K562 (cell line): ENCODE results near the gene CARD8. TPM values are rescaled to one million over a fixed set of nuclear protein-coding genes. Genes with fewer than 3 reads are reported as not detected.
"Not testable (repeated sequence)": the region's sequence is repeated elsewhere in the genome, so short reads cannot be mapped to it uniquely, and the experiment has no call there.

Experiments
- ATAC-seq: fragments of 200-7000 bp; cut with Tn5 transposase; 3 replicates; pipeline ENCODE4 v1.9.1; 2020; ENCODE audit warnings: moderate library complexity
- BruUV-seq: library from RNA; stranded (reverse); fragments of 400-500 nt; replicated peaks from 2 replicates; lab custom pipeline; 2021; lab: Mats Ljungman, UMichigan
- CTCF ChIA-PET: fragments of 300-600 bp; formaldehyde crosslinking; extraction: SDS; loops from one replicate; lab custom pipeline; 2021; ENCODE audit warnings: low intra/inter-chr PET ratio; lab: Yijun Ruan, JAX
- POLR2A ChIA-PET: fragments of 300-600, 350-650 bp; sonication (Branson Sonifier 250); formaldehyde crosslinking; extraction: SDS; loops from one replicate; lab custom pipeline; 2021; ENCODE audit warnings: antibody characterized with exemption, inconsistent platforms; lab: Yijun Ruan, JAX
- DNase-seq, 4 experiments: peaks; one replicate each; pipeline versions ENCODE4 v3.0.0 to v3.0.0-alpha.2; 2011 to 2018; ENCODE audit warnings: low spot score in 3 of 4, mixed read lengths in 3 of 4; ENCODE audit errors: extremely low read depth in 1 of 4
- FAIRE-seq: peaks from 2 replicates; lab custom pipeline; 2011; peaks lifted over from hg19 to GRCh38; lab: Jason Lieb, UNC
- H2AFZ ChIP-seq: 2 replicates; pipeline ENCODE4 v1.6.0; 2011; ENCODE audit warnings: low read depth, low read length, control low read depth, inconsistent platforms
- H3K27ac ChIP-seq: fragments of 200-600 bp; 3 replicates; pipeline ENCODE4 v1.8.0; 2011; ENCODE audit warnings: low read depth, mild to moderate bottlenecking, control low read depth, inconsistent platforms, low read length, moderate library complexity, mixed read lengths; ENCODE audit errors: extremely low read depth
- H3K27me3 ChIP-seq, 2 experiments: fragments of 300-600 bp in 1 of 2; 2 replicates in 1 of 2; 3 replicates in 1 of 2; pipeline versions ENCODE4 v1.6.0 to v1.8.0; 2011; ENCODE audit warnings: inconsistent platforms in 2 of 2, low read length in 2 of 2, mild to moderate bottlenecking in 1 of 2, mixed read lengths in 1 of 2, moderate library complexity in 1 of 2; ENCODE audit not compliant: control insufficient read depth in 2 of 2, insufficient read depth in 2 of 2
- H3K36me3 ChIP-seq: fragments of 300-600 bp; 3 replicates; pipeline ENCODE4 v1.8.0; 2011; ENCODE audit warnings: mild to moderate bottlenecking, low read length, inconsistent platforms; ENCODE audit not compliant: control insufficient read depth, insufficient read depth
- H3K4me1 ChIP-seq, 2 experiments: fragments of 200-600 bp in 1 of 2; replicated peaks in 1 of 2; 2 replicates in 1 of 2; 3 replicates in 1 of 2; pipeline versions ENCODE4 v1.5.1 to v1.8.0; 2011; ENCODE audit warnings: inconsistent platforms in 2 of 2, low read length in 2 of 2, mild to moderate bottlenecking in 1 of 2, mixed read lengths in 1 of 2, moderate library complexity in 1 of 2; ENCODE audit not compliant: control insufficient read depth in 2 of 2, insufficient read depth in 2 of 2
- H3K4me2 ChIP-seq: 2 replicates; pipeline ENCODE4 v1.6.1; 2011; ENCODE audit warnings: low read length, control low read depth, inconsistent platforms, mixed read lengths; ENCODE audit not compliant: insufficient read depth
- H3K4me3 ChIP-seq: fragments of 200-600 bp; sonication (generic), shearing (Covaris generic); 2 replicates; pipeline ENCODE4 v1.5.1; 2016; ENCODE audit warnings: control low read depth, inconsistent platforms
- H3K79me2 ChIP-seq: fragments of 200-600 bp; 3 replicates; pipeline ENCODE4 v1.8.0; 2011; ENCODE audit warnings: low read length, inconsistent platforms; ENCODE audit not compliant: control insufficient read depth, insufficient read depth
- H3K9ac ChIP-seq, 2 experiments: 2 replicates each; pipeline versions ENCODE4 v1.6.0 to v1.6.1; 2011; ENCODE audit warnings: low read depth in 2 of 2, low read length in 2 of 2, control low read depth in 1 of 2, inconsistent platforms in 1 of 2, mild to moderate bottlenecking in 1 of 2, mixed read lengths in 1 of 2; ENCODE audit not compliant: insufficient read depth in 1 of 2
- H3K9me1 ChIP-seq: one replicate; pipeline ENCODE4 v1.6.0; 2011; ENCODE audit warnings: inconsistent platforms, mild to moderate bottlenecking, low read length, moderate library complexity; ENCODE audit not compliant: control insufficient read depth, insufficient read depth
- H3K9me3 ChIP-seq: replicated peaks from 2 replicates; pipeline ENCODE4 v1.5.1; 2011; ENCODE audit warnings: low read depth, low read length, inconsistent platforms; ENCODE audit not compliant: control insufficient read depth, insufficient read depth
- H4K20me1 ChIP-seq: replicated peaks from 2 replicates; pipeline ENCODE4 v1.6.1; 2011; ENCODE audit warnings: low read length, inconsistent platforms, mixed read lengths; ENCODE audit not compliant: control insufficient read depth, insufficient read depth
- CTBP1 ChIP-seq: fragments of 450-650 bp; IDR thresholded peaks from 2 replicates; pipeline ENCODE4 v1.6.1; 2016; ENCODE audit warnings: borderline replicate concordance
- KDM1A ChIP-seq, 2 experiments: fragments of 450-650 bp; IDR thresholded peaks; 2 replicates each; pipeline ENCODE4 v1.6.1; 2016; ENCODE audit warnings: mild to moderate bottlenecking in 2 of 2
- RAD21 ChIP-seq, 2 experiments: fragments of 250-450 bp in 1 of 2; fragments of 450-650 bp in 1 of 2; sonication (Bioruptor Pico) in 1 of 2; formaldehyde crosslinking in 1 of 2; IDR thresholded peaks in 1 of 2; conservative IDR thresholded peaks in 1 of 2; 2 replicates each; pipeline versions ENCODE4 v1.4.0 to v1.8.0; 2020 to 2022; ENCODE audit warnings: mild to moderate bottlenecking in 2 of 2, moderate library complexity in 1 of 2
- RFX1 ChIP-seq: fragments of 450-650 bp; IDR thresholded peaks from 2 replicates; pipeline ENCODE4 v1.6.1; 2016; ENCODE audit warnings: mild to moderate bottlenecking, moderate library complexity
- WGBS: fragments of 100-300 bp; shearing (Covaris generic); methylation state at CpG from one replicate; pipeline ENCODE4 v1.1.6; 2016; ENCODE audit warnings: low coverage, mixed read lengths; ENCODE audit not compliant: insufficient coverage; ENCODE audit errors: missing lambda C conversion rate; 5-methylcytosine and 5-hydroxymethylcytosine counted together
- in situ Hi-C: fragments of 300-500 bp; cut with MboI; formaldehyde crosslinking; loops from 4 replicates; pipeline ENCODE4 v1.15.0; 2018; ENCODE audit warnings: inconsistent platforms, mixed read lengths
- intact Hi-C: fragments of 100-400 bp; cut with micrococcal nuclease; formaldehyde crosslinking; loops from 2 replicates; pipeline ENCODE4 v1.14.2; 2022
- polyA plus RNA-seq, 8 experiments: library from polyadenylated mRNA; depleted of rRNA in 4 of 8; stranded (reverse) in 5 of 8; unstranded in 3 of 8; fragments of >200 nt; fragmentation: Nextera tagmentation in 2 of 8; fragmentation: Illumina TruSeq in 1 of 8; extraction: Ambion mirVana in 2 of 8; extraction: Trizol in 1 of 8; gene quantifications; 2 replicates each; pipeline versions ENCODE4 v1.2.1 to v1.2.3, GENCODE V29; 2011 to 2014; ENCODE audit warnings: inconsistent platforms in 1 of 8, missing spikeins in 1 of 8
- total RNA-seq, 7 experiments: library from RNA; depleted of rRNA in 6 of 7; stranded (reverse); fragments of >200 nt in 6 of 7; fragmentation: Illumina TruSeq in 2 of 7; extraction: Trizol in 2 of 7; gene quantifications; 2 replicates each; pipeline versions ENCODE4 v1.2.1 to v1.2.3, GENCODE V29; 2011 to 2021; ENCODE audit warnings: low replicate concordance in 1 of 7
- TF ChIP-seq, protein P1 (sequence below), 3 experiments: IDR thresholded peaks in 2 of 3; conservative IDR thresholded peaks in 1 of 3; 2 replicates each; pipeline ENCODE4 v1.5.1; 2011 to 2012; ENCODE audit warnings: low read length in 3 of 3, mild to moderate bottlenecking in 3 of 3, control low read depth in 2 of 3, improper control_type of control experiment in 1 of 3, inconsistent platforms in 1 of 3, low read depth in 1 of 3, mixed read lengths in 1 of 3, moderate library complexity in 1 of 3; ENCODE audit not compliant: insufficient read depth in 2 of 3

Gene CARD8
- total and polyA plus RNA-seq, 9 of the 15 experiments (the other 6 are each of a cell fraction or from before 2014, with no cell fraction given), result 11.5 to 26.4 (median 20.8) TPM

GRCh38 chr19:48265326-48265725 lies 9.6 kb upstream of the CARD8 start:
- H3K9ac ChIP-seq, CTCF ChIA-PET, H3K4me2 ChIP-seq, H3K36me3 ChIP-seq, FAIRE-seq, BruUV-seq, H3K27ac ChIP-seq, H3K9me1 ChIP-seq, H2AFZ ChIP-seq, H3K9me3 ChIP-seq, H4K20me1 ChIP-seq, H3K4me1 ChIP-seq, H3K27me3 ChIP-seq, POLR2A ChIA-PET, H3K79me2 ChIP-seq: not testable (repeated sequence)
- peak in 1 of 4 experiments; percentile 18 for DNase-seq
- intact Hi-C loops (loop anchor here (5.0 kb wide), 2 partner anchors 42 to 317 kb away; no protein-coding TSS in a partner anchor), in situ Hi-C loops (loop anchor here (10.0 to 25.0 kb wide), 2 partner anchors 301 to 1847 kb away; no protein-coding TSS in a partner anchor)
- WGBS, result 4% methylated on average over 8 of the region's 8 CpGs
- TF ChIP-seq RAD21 (CRISPR knock-in tag; conservative IDR thresholded peaks at IDR 0.05 in 1 of 2, IDR thresholded peaks at IDR 0.05 in 1 of 2), result 0 out of 4 replicates have a peak, but pooled peaks of 1 of the 2 experiments have one; percentile 7
- TF ChIP-seq KDM1A (IDR thresholded peaks at IDR 0.05), result peak in 1 of 2 experiments; percentile 16; a peak in 1 of 4 replicates
- TF ChIP-seq CTBP1, result 0 out of 2 replicates have a peak, but pooled peaks have one; percentile 11
- TF ChIP-seq, protein P1, sequence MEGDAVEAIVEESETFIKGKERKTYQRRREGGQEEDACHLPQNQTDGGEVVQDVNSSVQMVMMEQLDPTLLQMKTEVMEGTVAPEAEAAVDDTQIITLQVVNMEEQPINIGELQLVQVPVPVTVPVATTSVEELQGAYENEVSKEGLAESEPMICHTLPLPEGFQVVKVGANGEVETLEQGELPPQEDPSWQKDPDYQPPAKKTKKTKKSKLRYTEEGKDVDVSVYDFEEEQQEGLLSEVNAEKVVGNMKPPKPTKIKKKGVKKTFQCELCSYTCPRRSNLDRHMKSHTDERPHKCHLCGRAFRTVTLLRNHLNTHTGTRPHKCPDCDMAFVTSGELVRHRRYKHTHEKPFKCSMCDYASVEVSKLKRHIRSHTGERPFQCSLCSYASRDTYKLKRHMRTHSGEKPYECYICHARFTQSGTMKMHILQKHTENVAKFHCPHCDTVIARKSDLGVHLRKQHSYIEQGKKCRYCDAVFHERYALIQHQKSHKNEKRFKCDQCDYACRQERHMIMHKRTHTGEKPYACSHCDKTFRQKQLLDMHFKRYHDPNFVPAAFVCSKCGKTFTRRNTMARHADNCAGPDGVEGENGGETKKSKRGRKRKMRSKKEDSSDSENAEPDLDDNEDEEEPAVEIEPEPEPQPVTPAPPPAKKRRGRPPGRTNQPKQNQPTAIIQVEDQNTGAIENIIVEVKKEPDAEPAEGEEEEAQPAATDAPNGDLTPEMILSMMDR (IDR thresholded peaks at IDR 0.05 in 2 of 3, conservative IDR thresholded peaks at IDR 0.05 in 1 of 3; ENCODE audit: insufficient read depth in 2 of 3, low read depth in 1 of 3, low read length in 3 of 3), result 0 out of 6 replicates have a peak, but pooled peaks of 1 of the 3 experiments have one; percentile 9
- TF ChIP-seq RFX1, result peak; percentile 80
- TF ChIP-seq, all 486 proteins: peak for 5; not testable (repeated sequence) for 481
- not testable (repeated sequence) for ATAC-seq, H3K4me3 ChIP-seq

GRCh38 chr19:48260359-48260714 lies 4.6 kb upstream of the CARD8 start:
- Histone ChIP-seq H3K4me2 (peak overlapping the region; percentile 84), H3K4me3 (peak overlapping the region; percentile 52; the same call in 1 of the 2 replicates), H2AFZ (peak overlapping the region; percentile 95; the same call in 1 of the 2 replicates), H3K79me2 (peaks cover 22% of the 10 kb centered on the region)
- not testable (repeated sequence) for H3K9ac ChIP-seq, H3K9me1 ChIP-seq, H3K27ac ChIP-seq, H3K9me3 ChIP-seq, H3K27me3 ChIP-seq, H3K4me1 ChIP-seq, BruUV-seq, FAIRE-seq, ATAC-seq, H3K36me3 ChIP-seq, H4K20me1 ChIP-seq, DNase-seq
- intact Hi-C loops (loop anchor here (2.0 kb wide), 1 partner anchor 44 kb away; no protein-coding TSS in a partner anchor), in situ Hi-C loops (loop anchor here (10.0 to 25.0 kb wide), 2 partner anchors 296 to 1852 kb away; no protein-coding TSS in a partner anchor)
- 44% methylated on average over 8 of the region's 8 CpGs for WGBS
- ChIA-PET CTCF (interaction anchor here (1.0 to 1.4 kb wide), 3 partner anchors 10 to 153 kb away, joined by 3 to 5 read pairs (median 4); no protein-coding TSS in a partner anchor), POLR2A (interaction anchor here (1.5 to 3.5 kb wide), 3 partner anchors 13 to 152 kb away, joined by 4 to 12 read pairs (median 4); no protein-coding TSS in a partner anchor)
